Measurements from ENCODE around the gene CYP27B1. TPM values are rescaled to one million over a fixed set of nuclear protein-coding genes. Genes with fewer than 3 reads are reported as not detected.

Gene CYP27B1
- total and polyA plus RNA-seq, 2 donors (not counting 3 experiments of a cell fraction or from before 2014, with no cell fraction given): 0.62 to 2.7 TPM

DNA sequence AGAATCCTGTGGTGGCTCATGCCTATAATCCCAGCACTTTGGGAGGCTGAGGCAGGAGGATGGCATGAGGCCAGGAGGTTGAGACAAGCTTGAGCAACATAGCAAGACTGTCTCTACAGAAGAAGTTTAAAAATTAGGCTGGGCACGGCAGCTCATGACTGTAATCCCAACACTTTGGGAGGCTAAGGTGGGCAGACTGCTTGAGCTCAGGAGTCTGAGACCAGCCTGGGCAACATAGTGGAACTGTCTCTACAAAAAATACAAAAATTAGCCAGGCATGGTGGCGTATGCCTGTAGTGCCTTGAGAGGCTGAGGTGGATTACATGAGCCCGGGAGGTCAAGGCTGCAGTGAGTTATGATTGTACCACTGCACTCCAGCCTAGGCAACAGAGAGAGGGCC, 998 bp upstream of the CYP27B1 start:
- ChIA-PET POLR2A (no interaction called here), CTCF (interaction anchor here (0.9 to 4.6 kb wide), 3 partner anchors 8 to 15 kb away, joined by 3 to 48 read pairs (median 4); partner anchors contain the start of genes MARCHF9 and TSFM)
- TF ChIP-seq, protein P1, sequence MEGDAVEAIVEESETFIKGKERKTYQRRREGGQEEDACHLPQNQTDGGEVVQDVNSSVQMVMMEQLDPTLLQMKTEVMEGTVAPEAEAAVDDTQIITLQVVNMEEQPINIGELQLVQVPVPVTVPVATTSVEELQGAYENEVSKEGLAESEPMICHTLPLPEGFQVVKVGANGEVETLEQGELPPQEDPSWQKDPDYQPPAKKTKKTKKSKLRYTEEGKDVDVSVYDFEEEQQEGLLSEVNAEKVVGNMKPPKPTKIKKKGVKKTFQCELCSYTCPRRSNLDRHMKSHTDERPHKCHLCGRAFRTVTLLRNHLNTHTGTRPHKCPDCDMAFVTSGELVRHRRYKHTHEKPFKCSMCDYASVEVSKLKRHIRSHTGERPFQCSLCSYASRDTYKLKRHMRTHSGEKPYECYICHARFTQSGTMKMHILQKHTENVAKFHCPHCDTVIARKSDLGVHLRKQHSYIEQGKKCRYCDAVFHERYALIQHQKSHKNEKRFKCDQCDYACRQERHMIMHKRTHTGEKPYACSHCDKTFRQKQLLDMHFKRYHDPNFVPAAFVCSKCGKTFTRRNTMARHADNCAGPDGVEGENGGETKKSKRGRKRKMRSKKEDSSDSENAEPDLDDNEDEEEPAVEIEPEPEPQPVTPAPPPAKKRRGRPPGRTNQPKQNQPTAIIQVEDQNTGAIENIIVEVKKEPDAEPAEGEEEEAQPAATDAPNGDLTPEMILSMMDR (IDR thresholded peaks at IDR 0.05; ENCODE audit: extremely low read depth in 1 of 2, insufficient read depth in 1 of 2, low read depth in 1 of 2, low read length in 2 of 2): no peak
- TF ChIP-seq GATA2 (IDR thresholded peaks at IDR 0.05; ENCODE audit: insufficient read depth, insufficient read length, low read depth, low read length) (no peak), EZH2 (IDR thresholded peaks at IDR 0.05; ENCODE audit: borderline replicate concordance, low read depth, low read length, severe bottlenecking) (no peak), FOS (IDR thresholded peaks at IDR 0.05; ENCODE audit: borderline replicate concordance, insufficient read depth, low read length) (no peak), POLR2A (IDR thresholded peaks at IDR 0.05; ENCODE audit: low read depth, low read length) (no peak), POLR2AphosphoS5 (IDR thresholded peaks at IDR 0.05; ENCODE audit: insufficient read depth, low read depth, low read length) (no peak), MYC (IDR thresholded peaks at IDR 0.05; ENCODE audit: low read depth, low read length) (no peak), JUN (IDR thresholded peaks at IDR 0.05; ENCODE audit: borderline replicate concordance, insufficient read depth, insufficient read length, low read depth) (no peak)
- TF ChIP-seq, protein P2, sequence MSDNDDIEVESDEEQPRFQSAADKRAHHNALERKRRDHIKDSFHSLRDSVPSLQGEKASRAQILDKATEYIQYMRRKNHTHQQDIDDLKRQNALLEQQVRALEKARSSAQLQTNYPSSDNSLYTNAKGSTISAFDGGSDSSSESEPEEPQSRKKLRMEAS (IDR thresholded peaks at IDR 0.05; ENCODE audit: insufficient read depth, insufficient read length): no peak
- peaks cover 0 to 2% of the 10 kb centered on the region in 2 experiments for H3K36me3 ChIP-seq (ENCODE audit: control insufficient read depth in 2 of 2, extremely low read depth in 1 of 2, insufficient read depth in 2 of 2, low read length in 2 of 2)
- no peak for FAIRE-seq
- H4K20me1 ChIP-seq (replicated peaks; ENCODE audit: control insufficient read depth, extremely low read depth, insufficient read depth, low read length): no peaks in the 10 kb centered on the region
- dilution Hi-C loops (cut with MboI; ENCODE audit: extremely low pct_ligation_motif_present, low sequenced_read_pairs): no loop called here
- DNase-seq (ENCODE audit: low read depth, low spot score): no peak
- intact Hi-C loops (cut with micrococcal nuclease): no loop called here
- BruUV-seq (replicated peaks): no TSS peak
- H3K9me3 ChIP-seq (replicated peaks; ENCODE audit: control insufficient read depth, insufficient read depth, low read length): no peaks in the 10 kb centered on the region
- no peak overlapping the region for H2AFZ ChIP-seq (ENCODE audit: low read depth, low read length)
- peaks cover 33 to 35% of the 10 kb centered on the region in 2 experiments for H3K27me3 ChIP-seq (ENCODE audit: control insufficient read depth in 2 of 2, insufficient read depth in 2 of 2, low read length in 2 of 2)
- H3K4me2 ChIP-seq (ENCODE audit: insufficient read depth, low read length): no peak overlapping the region
- peaks cover 26% of the 10 kb centered on the region for H3K4me1 ChIP-seq (ENCODE audit: control insufficient read depth, extremely low read depth, insufficient read depth, low read length)
- no peaks in the 10 kb centered on the region for H3K9me1 ChIP-seq (replicated peaks; ENCODE audit: control insufficient read depth, extremely low read depth, insufficient read depth, low read length)
- H3K79me2 ChIP-seq (ENCODE audit: control insufficient read depth, insufficient read depth, low read length): peaks cover 2% of the 10 kb centered on the region
- no peak overlapping the region for H3K27ac ChIP-seq (ENCODE audit: insufficient read depth, low read depth, low read length)
- H3K4me3 ChIP-seq (replicated peaks in 1 of 3; ENCODE audit: insufficient read depth in 1 of 3, low read depth in 1 of 3, low read length in 3 of 3): no peak overlapping the region
- no peak overlapping the region for H3K9ac ChIP-seq (replicated peaks; ENCODE audit: extremely low read depth, insufficient read depth, low read length)

All from endothelial cell of umbilical vein (primary cell).